Measurements from ENCODE around the gene UBP1.
A peak's percentile ranks its signal among the peaks of the same experiment; 100 is the strongest.
"Not testable (repeated sequence)": the region's sequence is repeated elsewhere in the genome, so short reads cannot be mapped to it uniquely, and the experiment has no call there.

The UBP1 gene

GRCh38 chr3:33453331-33453761 is 13.1 kb upstream of the UBP1 start:
- Histone ChIP-seq H2BK12ac (ENCODE audit: low read length) (no peak overlapping the region), H3K9me3 (replicated peaks in 1 of 2; ENCODE audit: control insufficient read depth in 2 of 2, insufficient read depth in 1 of 2, low read depth in 1 of 2, low read length in 2 of 2) (peaks cover 1 to 3% of the 10 kb centered on the region in 2 donors), H3K9ac (ENCODE audit: low read depth, low read length, poor library complexity) (no peak overlapping the region), H2AFZ (ENCODE audit: low read length) (no peak overlapping the region), H3K27ac (replicated peaks; ENCODE audit: low read length) (no peak overlapping the region), H3K4me3 (ENCODE audit: low read length in 2 of 2) (no peak overlapping the region), H2BK15ac (ENCODE audit: low read length) (no peak overlapping the region), H3K14ac (ENCODE audit: low read length) (no peak overlapping the region), H3K18ac (ENCODE audit: low read length) (no peak overlapping the region), H4K91ac (ENCODE audit: low read depth, low read length, poor library complexity) (no peak overlapping the region), H3K79me1 (ENCODE audit: low read depth, low read length) (no peaks in the 10 kb centered on the region), H2BK5ac (ENCODE audit: low read length) (no peak overlapping the region), H3K36me3 (replicated peaks in 1 of 2; ENCODE audit: control insufficient read depth in 2 of 2, insufficient read depth in 2 of 2, low read length in 2 of 2) (peaks cover 2 to 20% of the 10 kb centered on the region in 2 donors), H4K8ac (ENCODE audit: low read depth, low read length) (no peak overlapping the region), H2BK120ac (ENCODE audit: low read depth, low read length) (no peak overlapping the region), H3K27me3 (ENCODE audit: control insufficient read depth in 3 of 3, insufficient read depth in 3 of 3, low read depth in 1 of 3, low read length in 3 of 3) (no peaks in the 10 kb centered on the region), H2AK5ac (ENCODE audit: low read depth, low read length) (no peak overlapping the region), H3K4me1 (ENCODE audit: control insufficient read depth in 2 of 2, insufficient read depth in 1 of 2, low read depth in 1 of 2, low read length in 2 of 2) (no peaks in the 10 kb centered on the region), H3K23ac (ENCODE audit: low read depth, low read length, poor library complexity) (no peak overlapping the region), H3K4ac (ENCODE audit: low read length) (no peak overlapping the region), H3K4me2 (ENCODE audit: insufficient read depth, low read length, poor library complexity, severe bottlenecking) (no peak overlapping the region)
- no CpG with 5 or more reads among the region's 19 CpGs for WGBS, 2 donors (ENCODE audit: extremely low coverage in 2 of 2, insufficient read length in 2 of 2, insufficient replicate concordance in 1 of 2)
- no peak for DNase-seq (ENCODE audit: low spot score)

GRCh38 chr3:33451994-33452393 is 11.8 kb upstream of the UBP1 start:
- not testable (repeated sequence) for H2BK15ac ChIP-seq (ENCODE audit: low read length); H3K4ac ChIP-seq (ENCODE audit: low read length); H2AK5ac ChIP-seq (ENCODE audit: low read depth, low read length); H3K4me3 ChIP-seq (ENCODE audit: low read length in 2 of 2); H2BK5ac ChIP-seq (ENCODE audit: low read length); H3K27me3 ChIP-seq (ENCODE audit: control insufficient read depth in 3 of 3, insufficient read depth in 3 of 3, low read depth in 1 of 3, low read length in 3 of 3); H3K14ac ChIP-seq (ENCODE audit: low read length); H3K4me1 ChIP-seq (ENCODE audit: control insufficient read depth in 2 of 2, insufficient read depth in 1 of 2, low read depth in 1 of 2, low read length in 2 of 2); H2BK120ac ChIP-seq (ENCODE audit: low read depth, low read length); H2BK12ac ChIP-seq (ENCODE audit: low read length); H3K18ac ChIP-seq (ENCODE audit: low read length); H2AFZ ChIP-seq (ENCODE audit: low read length); H4K91ac ChIP-seq (ENCODE audit: low read depth, low read length, poor library complexity); H3K9ac ChIP-seq (ENCODE audit: low read depth, low read length, poor library complexity); DNase-seq (ENCODE audit: low spot score); H3K23ac ChIP-seq (ENCODE audit: low read depth, low read length, poor library complexity); H3K9me3 ChIP-seq (replicated peaks in 1 of 2; ENCODE audit: control insufficient read depth in 2 of 2, insufficient read depth in 1 of 2, low read depth in 1 of 2, low read length in 2 of 2); H3K27ac ChIP-seq (replicated peaks; ENCODE audit: low read length); H4K8ac ChIP-seq (ENCODE audit: low read depth, low read length); H3K4me2 ChIP-seq (ENCODE audit: insufficient read depth, low read length, poor library complexity, severe bottlenecking); H3K79me1 ChIP-seq (ENCODE audit: low read depth, low read length)
- no CpG with 5 or more reads among the region's 1 CpG for WGBS, 2 donors (ENCODE audit: extremely low coverage in 2 of 2, insufficient read length in 2 of 2, insufficient replicate concordance in 1 of 2)
- peaks cover 2 to 20% of the 10 kb centered on the region in 2 donors for H3K36me3 ChIP-seq (replicated peaks in 1 of 2; ENCODE audit: control insufficient read depth in 2 of 2, insufficient read depth in 2 of 2, low read length in 2 of 2)

GRCh38 chr3:33447958-33448357 is 7.8 kb upstream of the UBP1 start:
- no peak overlapping the region for H4K91ac ChIP-seq (ENCODE audit: low read depth, low read length, poor library complexity)
- no peak overlapping the region for H2BK120ac ChIP-seq (ENCODE audit: low read depth, low read length)
- no peak overlapping the region for H2BK15ac ChIP-seq (ENCODE audit: low read length)
- H3K4me1 ChIP-seq (ENCODE audit: control insufficient read depth in 2 of 2, insufficient read depth in 1 of 2, low read depth in 1 of 2, low read length in 2 of 2), result peaks cover 0 to 2% of the 10 kb centered on the region in 2 donors
- no peak overlapping the region for H4K8ac ChIP-seq (ENCODE audit: low read depth, low read length)
- H2AK5ac ChIP-seq (ENCODE audit: low read depth, low read length), result no peak overlapping the region
- H2BK5ac ChIP-seq (ENCODE audit: low read length), result no peak overlapping the region
- no peak overlapping the region for H3K23ac ChIP-seq (ENCODE audit: low read depth, low read length, poor library complexity)
- no peak overlapping the region for H3K14ac ChIP-seq (ENCODE audit: low read length)
- no peak overlapping the region for H3K27ac ChIP-seq (replicated peaks; ENCODE audit: low read length)
- H3K4ac ChIP-seq (ENCODE audit: low read length), result no peak overlapping the region
- no peak overlapping the region for H3K9ac ChIP-seq (ENCODE audit: low read depth, low read length, poor library complexity)
- H3K4me2 ChIP-seq (ENCODE audit: insufficient read depth, low read length, poor library complexity, severe bottlenecking), result peak overlapping the region; percentile 47
- DNase-seq (ENCODE audit: low spot score), result no peak
- H2AFZ ChIP-seq (ENCODE audit: low read length), result peak overlapping the region; percentile 88
- H3K18ac ChIP-seq (ENCODE audit: low read length), result peak overlapping the region; percentile 19
- H3K9me3 ChIP-seq (replicated peaks in 1 of 2; ENCODE audit: control insufficient read depth in 2 of 2, insufficient read depth in 1 of 2, low read depth in 1 of 2, low read length in 2 of 2), result no peaks in the 10 kb centered on the region
- WGBS, 2 donors (ENCODE audit: extremely low coverage in 2 of 2, insufficient read length in 2 of 2, insufficient replicate concordance in 1 of 2), result no CpG with 5 or more reads among the region's 15 CpGs
- no peak overlapping the region for H2BK12ac ChIP-seq (ENCODE audit: low read length)
- peak overlapping the region; percentile 55 to 68 for H3K4me3 ChIP-seq (ENCODE audit: low read length in 2 of 2)
- H3K79me1 ChIP-seq (ENCODE audit: low read depth, low read length), result peaks cover 3% of the 10 kb centered on the region
- H3K27me3 ChIP-seq (ENCODE audit: control insufficient read depth in 3 of 3, insufficient read depth in 3 of 3, low read depth in 1 of 3, low read length in 3 of 3), result no peaks in the 10 kb centered on the region
- H3K36me3 ChIP-seq (replicated peaks in 1 of 2; ENCODE audit: control insufficient read depth in 2 of 2, insufficient read depth in 2 of 2, low read length in 2 of 2), result peaks cover 0 to 4% of the 10 kb centered on the region in 2 donors

- not testable (repeated sequence) for H3K18ac ChIP-seq (ENCODE audit: low read length); H2BK5ac ChIP-seq (ENCODE audit: low read length); H3K9me3 ChIP-seq (replicated peaks in 1 of 2; ENCODE audit: control insufficient read depth in 2 of 2, insufficient read depth in 1 of 2, low read depth in 1 of 2, low read length in 2 of 2); H3K36me3 ChIP-seq (replicated peaks in 1 of 2; ENCODE audit: control insufficient read depth in 2 of 2, insufficient read depth in 2 of 2, low read length in 2 of 2); H3K4me1 ChIP-seq (ENCODE audit: control insufficient read depth in 2 of 2, insufficient read depth in 1 of 2, low read depth in 1 of 2, low read length in 2 of 2); H2BK12ac ChIP-seq (ENCODE audit: low read length); H4K91ac ChIP-seq (ENCODE audit: low read depth, low read length, poor library complexity); H3K9ac ChIP-seq (ENCODE audit: low read depth, low read length, poor library complexity); H3K27ac ChIP-seq (replicated peaks; ENCODE audit: low read length); H2AK5ac ChIP-seq (ENCODE audit: low read depth, low read length); H2BK15ac ChIP-seq (ENCODE audit: low read length); H3K79me1 ChIP-seq (ENCODE audit: low read depth, low read length); H4K8ac ChIP-seq (ENCODE audit: low read depth, low read length); H2BK120ac ChIP-seq (ENCODE audit: low read depth, low read length); H3K4ac ChIP-seq (ENCODE audit: low read length); DNase-seq (ENCODE audit: low spot score); H3K23ac ChIP-seq (ENCODE audit: low read depth, low read length, poor library complexity); H3K14ac ChIP-seq (ENCODE audit: low read length); H3K27me3 ChIP-seq (ENCODE audit: control insufficient read depth in 3 of 3, insufficient read depth in 3 of 3, low read depth in 1 of 3, low read length in 3 of 3)
- no CpG with 5 or more reads among the region's 7 CpGs for WGBS, 2 donors (ENCODE audit: extremely low coverage in 2 of 2, insufficient read length in 2 of 2, insufficient replicate concordance in 1 of 2)
- H3K4me2 ChIP-seq (ENCODE audit: insufficient read depth, low read length, poor library complexity, severe bottlenecking), result peak overlapping the region; percentile 18
- H2AFZ ChIP-seq (ENCODE audit: low read length), result peak overlapping the region; percentile 88
- H3K4me3 ChIP-seq (ENCODE audit: low read length in 2 of 2), result peak overlapping the region; percentile 55 to 85
Measured at GRCh38 chr3:33447256-33447625, 7.0 kb upstream of the UBP1 start.
